ENCODE measurements around the gene CCDC154.

CCDC154 gene

GRCh38 chr16:1439058-1439698 is 5.2 kb downstream of the CCDC154 start:
- DNase-seq, result no peak

- no peak for DNase-seq
Observed at GRCh38 chr16:1438229-1439057, 5.9 kb downstream of the CCDC154 start.

- no peak for DNase-seq
Observed at GRCh38 chr16:1437606-1438005, 6.8 kb downstream of the CCDC154 start.

- no peak for DNase-seq
Observed at GRCh38 chr16:1436731-1437355, 7.5 kb downstream of the CCDC154 start.

DNA sequence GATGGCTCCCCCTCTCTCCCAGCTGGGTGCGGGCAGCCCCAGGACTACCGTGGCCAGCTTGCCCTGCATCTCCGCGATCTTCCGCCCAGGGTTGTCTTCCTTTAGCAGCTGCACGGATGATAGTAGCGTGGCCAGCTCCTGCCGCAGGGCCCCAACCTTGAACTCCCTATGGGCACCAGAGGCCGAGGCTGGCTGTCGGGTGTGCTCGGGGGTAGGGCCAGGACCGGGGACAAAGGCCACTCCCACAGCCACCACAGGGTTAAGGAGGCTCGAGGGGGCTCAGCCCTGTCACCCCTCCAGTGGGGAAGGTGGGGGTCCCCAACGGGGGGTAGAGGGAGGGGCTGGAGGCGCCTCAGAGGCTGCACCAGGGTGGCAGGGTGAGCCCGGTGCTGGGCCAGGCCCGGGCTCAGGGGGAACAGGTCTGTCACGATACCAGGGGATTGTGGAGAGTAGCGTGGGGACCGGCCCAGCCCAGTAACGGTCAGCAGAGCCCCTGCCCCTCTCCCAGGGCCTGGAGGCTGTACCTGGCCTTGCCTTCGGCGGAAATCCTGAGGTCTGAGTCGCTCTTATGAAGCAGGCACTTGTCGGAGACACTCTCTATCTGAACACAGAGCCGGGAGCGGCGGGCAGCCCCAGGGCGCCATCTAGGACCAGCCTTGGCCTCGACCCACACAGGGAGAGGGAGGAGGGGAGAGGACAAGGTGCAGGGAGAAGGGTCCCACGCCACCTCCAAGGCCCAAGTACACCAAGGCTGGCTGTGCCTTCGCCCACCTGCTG is 8.2 kb downstream of the CCDC154 start:
- no peak for DNase-seq

DNA sequence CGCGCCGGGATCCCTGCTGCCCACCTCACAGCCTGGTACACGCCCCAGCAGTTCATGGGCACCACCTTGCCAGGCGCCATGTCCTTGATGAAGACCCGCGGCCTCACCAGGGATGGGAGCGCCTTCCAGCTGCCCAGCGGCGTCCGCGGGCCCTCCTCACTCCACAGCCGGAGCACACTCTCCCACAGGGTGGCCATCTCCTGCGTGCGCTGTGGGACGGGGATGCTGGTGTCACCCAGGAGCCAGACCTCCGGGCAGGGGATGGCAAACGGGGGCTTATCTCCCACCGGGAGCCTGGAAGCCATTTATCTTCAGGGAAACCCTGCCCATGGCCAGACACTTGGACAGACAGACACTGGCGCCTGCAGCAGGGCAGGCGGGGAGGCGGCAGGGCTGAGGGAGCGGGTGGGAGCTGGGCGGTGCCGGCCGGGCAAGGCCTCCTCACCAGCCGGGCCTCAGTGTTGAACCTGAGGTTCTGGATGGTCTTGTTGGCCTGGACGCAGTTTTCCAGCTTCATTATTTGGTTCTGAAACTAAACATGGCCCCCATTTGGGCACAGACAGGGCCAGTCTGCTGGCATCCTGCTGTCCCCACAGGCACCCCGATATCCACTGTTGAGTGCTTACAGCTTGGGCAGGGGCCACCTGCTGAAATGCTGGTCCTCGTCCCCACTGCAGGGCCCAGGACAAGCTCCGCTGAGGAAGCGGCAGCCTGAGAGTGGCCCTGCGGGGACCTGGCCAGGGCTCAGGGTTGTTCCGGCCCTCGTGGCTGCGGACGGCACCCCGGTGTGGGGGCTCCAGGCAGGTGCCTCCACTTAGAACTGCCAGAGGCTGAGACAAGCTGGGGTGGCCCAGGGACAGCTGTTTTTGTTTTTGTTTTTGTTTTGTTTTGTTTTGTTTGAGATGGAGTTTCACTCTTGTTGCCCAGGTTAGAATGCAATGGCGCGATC is 9.4 kb downstream of the CCDC154 start:
- DNase-seq, result no peak

DNA sequence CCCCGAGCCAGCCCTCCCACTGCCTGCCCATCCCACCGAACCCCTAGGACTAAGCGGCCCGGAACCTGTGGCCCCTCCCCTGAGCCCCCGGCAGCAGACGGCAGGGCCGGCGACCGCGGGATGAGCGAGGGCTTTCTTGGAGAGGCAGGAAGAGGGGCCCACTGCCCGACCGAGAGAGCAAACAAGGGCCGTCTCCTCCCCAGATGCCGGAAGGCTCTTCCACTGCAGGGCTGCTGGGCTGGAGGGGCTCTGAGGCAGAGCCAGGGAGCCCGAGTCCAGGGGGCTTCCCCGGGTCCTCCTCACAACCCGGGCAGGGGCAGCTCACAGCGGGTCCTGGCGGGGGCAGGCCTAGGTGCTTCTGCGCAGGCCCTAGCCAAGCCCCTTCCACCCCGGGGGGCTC is 10.6 kb downstream of the CCDC154 start:
- DNase-seq, result no peak

DNA sequence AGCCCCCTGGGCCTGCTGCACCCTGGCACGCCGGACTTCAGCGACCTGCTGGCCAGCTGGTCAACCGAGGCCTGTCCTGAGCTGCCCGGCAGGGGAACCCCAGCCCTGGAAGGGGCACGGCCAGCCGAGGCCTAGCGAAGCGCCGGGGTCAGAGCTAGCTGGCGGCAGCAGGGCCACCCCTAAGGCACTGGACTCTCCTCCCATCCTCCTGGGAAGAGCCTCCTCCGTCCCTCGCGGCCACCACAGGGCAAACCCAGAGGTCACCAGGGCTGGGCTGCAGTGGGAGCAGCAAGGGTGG is 11.1 kb downstream of the CCDC154 start:
- DNase-seq, result no peak

GRCh38 chr16:1432388-1433262 is 11.7 kb downstream of the CCDC154 start:
- no peak for DNase-seq

DNA sequence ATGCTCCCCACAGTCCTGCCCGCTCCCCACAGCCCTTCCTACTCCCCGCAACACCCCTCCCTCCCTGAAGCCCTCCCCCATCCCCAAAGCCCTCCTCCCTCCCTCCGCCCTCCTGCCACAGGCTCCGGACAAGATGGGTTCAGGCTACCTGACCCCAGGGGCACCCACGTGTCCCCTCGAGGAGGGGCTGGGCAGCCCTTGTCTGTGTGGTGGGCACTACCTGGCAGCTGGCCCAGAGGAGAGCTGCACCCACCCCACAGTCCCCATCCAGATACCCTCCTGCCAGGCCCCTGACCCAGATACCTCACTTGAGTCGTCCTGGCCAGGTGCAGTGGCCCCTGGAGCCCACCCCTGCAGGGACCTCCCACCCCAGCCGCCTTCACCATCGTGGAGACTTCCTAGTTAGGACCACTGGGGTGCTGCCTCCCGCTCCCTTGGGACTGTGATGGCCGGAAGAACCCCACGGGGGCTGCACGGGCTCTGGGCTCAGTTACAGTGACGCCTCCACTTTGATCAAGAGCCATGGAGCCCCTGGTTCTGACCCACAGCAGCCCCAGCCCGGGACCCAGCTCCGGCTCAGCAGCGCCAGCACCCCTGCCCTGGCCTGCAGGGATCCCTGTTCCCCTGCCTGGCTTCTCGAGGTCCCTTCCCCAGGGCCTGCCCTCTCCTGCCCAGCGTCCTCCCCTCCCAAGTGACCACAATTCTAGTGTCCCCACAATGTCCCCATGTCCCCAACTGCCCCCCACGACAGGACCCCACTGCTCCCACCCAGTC is 12.7 kb downstream of the CCDC154 start:
- DNase-seq, result no peak

GRCh38 chr16:1430759-1431496 is 13.4 kb downstream of the CCDC154 start, which contains the start of gene PERCC1:
PERCC1 (plus strand) TSS chr16:1431078; CDS start chr16:1432594, 1,516 bp downstream.
- no peak for DNase-seq

- no peak for DNase-seq
Observed at GRCh38 chr16:1430214-1430758, 14.1 kb downstream of the CCDC154 start.

GRCh38 chr16:1429631-1430030 is 14.7 kb downstream of the CCDC154 start:
- no peak for DNase-seq

- no peak for DNase-seq
Observed at GRCh38 chr16:1429012-1429411, 15.3 kb downstream of the CCDC154 start.

DNA sequence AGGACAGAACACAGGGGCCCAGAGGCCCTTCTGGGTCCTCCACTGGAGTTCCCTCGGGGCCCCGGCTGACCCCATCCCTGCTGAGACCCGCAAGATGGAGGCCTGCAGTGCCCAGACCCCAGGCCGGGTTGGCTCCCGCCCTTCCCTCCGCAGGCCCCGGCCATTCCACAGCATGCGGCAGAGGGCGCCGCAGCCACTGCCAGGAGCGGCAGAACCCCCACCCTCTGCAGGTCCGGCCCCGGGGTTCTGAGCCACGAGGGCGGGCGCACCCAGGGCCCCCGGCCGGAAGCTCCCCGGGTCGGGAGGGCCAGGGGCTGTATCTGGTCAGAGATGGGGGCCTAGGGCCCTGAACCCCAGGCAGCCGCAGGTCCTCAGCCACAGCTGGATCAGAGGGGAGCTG is 15.8 kb downstream of the CCDC154 start:
- peak in 2 of 56 donors; percentile 13 to 16 for DNase-seq

DNA sequence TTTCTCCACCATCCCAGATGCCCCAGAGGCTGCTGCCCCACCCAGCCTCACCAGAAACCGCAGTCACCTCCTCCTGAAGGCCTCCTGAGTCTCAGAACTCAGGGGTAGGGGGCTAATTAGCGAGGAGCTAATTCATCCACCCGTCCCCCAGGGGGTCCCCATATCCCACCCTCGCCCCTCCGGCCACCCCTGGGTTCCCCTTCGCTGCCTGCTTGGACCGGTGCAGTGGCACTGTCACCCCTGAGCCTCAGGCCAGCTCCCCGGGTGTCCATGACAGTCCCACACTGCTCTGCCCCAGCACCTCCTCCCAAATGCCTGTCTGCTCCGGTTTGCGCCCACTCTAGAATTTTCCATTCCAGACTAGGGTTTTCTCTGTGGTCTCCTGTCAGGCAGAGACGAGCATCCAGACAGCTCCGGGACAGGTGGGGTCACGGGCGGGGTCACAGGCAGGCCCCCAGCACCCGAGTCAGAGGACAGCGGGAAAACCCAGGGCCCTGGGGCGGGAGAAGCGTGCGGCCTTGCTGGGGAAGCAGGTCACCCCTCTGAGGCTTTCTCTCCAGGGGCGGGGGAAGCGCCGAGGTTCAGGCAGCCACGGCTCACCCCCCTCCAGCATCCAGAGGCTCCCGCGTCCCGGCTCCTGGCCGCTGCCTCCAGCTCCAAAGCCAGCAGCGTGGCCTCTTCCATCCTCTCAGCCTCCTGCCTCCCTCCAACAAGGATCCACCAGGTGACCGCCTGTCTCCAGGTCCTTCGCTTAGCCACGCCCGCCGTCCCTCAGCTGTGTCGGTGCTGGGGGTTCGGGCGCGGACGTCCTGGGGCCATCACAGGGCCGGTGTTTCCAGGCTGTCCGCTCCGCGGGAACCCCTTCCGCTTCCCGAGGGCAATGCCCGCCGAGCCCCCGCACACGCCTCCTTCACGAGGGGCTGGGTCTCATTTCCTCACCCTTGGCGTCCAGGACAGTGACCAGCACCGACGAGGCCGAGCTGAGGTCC is 16.6 kb downstream of the CCDC154 start:
- DNase-seq, result no peak

Measured in amygdala (tissue), 56 donors.